ENCODE measurements around the gene TAP2. TPM values are rescaled to one million over a fixed set of nuclear protein-coding genes. Genes with fewer than 3 reads are reported as not detected.

The TAP2 gene
- polyA plus RNA-seq, 1 of the 3 experiments (the other 2 are of a cell fraction) = 19.9 TPM

DNA sequence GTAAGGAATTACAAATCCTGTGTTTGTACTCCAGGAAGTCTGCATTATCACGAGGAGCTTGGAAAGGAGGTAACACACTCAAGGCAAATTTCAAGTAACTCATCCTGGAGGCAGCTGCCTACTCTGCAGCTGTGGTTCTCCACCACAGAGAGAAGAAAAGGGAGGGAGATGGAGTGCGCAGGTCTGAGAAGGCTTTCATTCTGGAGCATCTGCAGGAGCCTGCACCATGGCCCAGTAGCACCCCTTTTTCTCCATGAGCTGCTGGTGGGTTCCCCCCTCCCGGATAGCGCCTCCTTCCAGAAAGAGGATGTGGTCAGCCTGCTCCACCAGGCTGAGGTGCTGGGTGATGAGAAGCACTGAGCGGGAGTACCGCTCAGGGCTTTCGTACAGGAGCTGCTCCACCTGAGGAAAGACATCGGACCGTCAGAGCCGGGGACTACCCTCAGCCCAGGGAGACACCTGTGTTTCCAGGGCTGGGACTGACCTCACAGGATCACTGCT, 6.9 kb upstream of the TAP2 start:
- no peak for DNase-seq
- Histone ChIP-seq H4K20me1 (ENCODE audit: insufficient read depth) (no peaks in the 10 kb centered on the region), H3K4me3 (ENCODE audit: low read depth in 2 of 2, low read length in 1 of 2) (no peak overlapping the region), H3K4me2 (no peak overlapping the region), H3K27me3 (ENCODE audit: insufficient read depth) (no peaks in the 10 kb centered on the region), H2AFZ (ENCODE audit: low read depth) (no peak overlapping the region), H3K9me2 (no peaks in the 10 kb centered on the region), H3K4me1 (ENCODE audit: control insufficient read depth in 1 of 2, insufficient read depth in 2 of 2, low read depth in 1 of 2, low read length in 1 of 2) (peaks cover 0 to 13% of the 10 kb centered on the region in 2 experiments; a peak in 1 of 4 replicates), H3K9me3 (no peaks in the 10 kb centered on the region), H3K36me3 (replicated peaks in 1 of 2; ENCODE audit: control insufficient read depth in 1 of 2, insufficient read depth in 2 of 2, low read length in 1 of 2) (peaks cover 7 to 32% of the 10 kb centered on the region in 2 experiments), H3K27ac (ENCODE audit: low read depth in 2 of 2, low read length in 1 of 2) (no peak overlapping the region), H3K9ac (no peak overlapping the region), H3F3A (replicated peaks; ENCODE audit: insufficient read depth) (no peaks in the 10 kb centered on the region), H3K79me2 (ENCODE audit: insufficient read depth) (no peaks in the 10 kb centered on the region)
- ChIA-PET CTCF (interaction anchor here (0.8 to 5.2 kb wide), 10 partner anchors 10 to 139 kb away, joined by 3 to 31 read pairs (median 4); partner anchors contain the start of genes PSMB9 and TAP1), POLR2A (interaction anchor here (1.4 kb wide), 1 partner anchor 127 kb away, joined by 8 read pairs; no protein-coding TSS in a partner anchor)
- TF ChIP-seq FOXM1 (IDR thresholded peaks at IDR 0.05; ENCODE audit: low read depth) = no peak
- no peak for TF ChIP-seq USF2 (IDR thresholded peaks at IDR 0.05; ENCODE audit: borderline replicate concordance, low read depth, low read length)
- TF ChIP-seq SMC3 (IDR thresholded peaks at IDR 0.05; ENCODE audit: low read depth, low read length) = no peak
- no peak for TF ChIP-seq NRF1 (IDR thresholded peaks at IDR 0.05; ENCODE audit: low read depth, low read length)
- no peak for TF ChIP-seq CHD2 (IDR thresholded peaks at IDR 0.05; ENCODE audit: low read length, partially characterized antibody)
- no peak for TF ChIP-seq POLR2AphosphoS5 (IDR thresholded peaks at IDR 0.05; ENCODE audit: low read depth, low read length)
- no peak for TF ChIP-seq MEF2A (IDR thresholded peaks at IDR 0.05; ENCODE audit: borderline replicate concordance, low read depth)
- TF ChIP-seq RAD21 (IDR thresholded peaks at IDR 0.05; ENCODE audit: low read length) = no peak
- TF ChIP-seq TEAD4 (IDR thresholded peaks at IDR 0.05; ENCODE audit: borderline replicate concordance, insufficient read depth) = no peak
- no peak for TF ChIP-seq GATA2 (CRISPR knock-in tag; IDR thresholded peaks at IDR 0.05)
- no peak for TF ChIP-seq EZH2phosphoT487 (IDR thresholded peaks at IDR 0.05; ENCODE audit: borderline replicate concordance, low read depth)
- 82% methylated on average over 10 of the region's 10 CpGs for WGBS (ENCODE audit: low lambda C conversion rate)

DNA sequence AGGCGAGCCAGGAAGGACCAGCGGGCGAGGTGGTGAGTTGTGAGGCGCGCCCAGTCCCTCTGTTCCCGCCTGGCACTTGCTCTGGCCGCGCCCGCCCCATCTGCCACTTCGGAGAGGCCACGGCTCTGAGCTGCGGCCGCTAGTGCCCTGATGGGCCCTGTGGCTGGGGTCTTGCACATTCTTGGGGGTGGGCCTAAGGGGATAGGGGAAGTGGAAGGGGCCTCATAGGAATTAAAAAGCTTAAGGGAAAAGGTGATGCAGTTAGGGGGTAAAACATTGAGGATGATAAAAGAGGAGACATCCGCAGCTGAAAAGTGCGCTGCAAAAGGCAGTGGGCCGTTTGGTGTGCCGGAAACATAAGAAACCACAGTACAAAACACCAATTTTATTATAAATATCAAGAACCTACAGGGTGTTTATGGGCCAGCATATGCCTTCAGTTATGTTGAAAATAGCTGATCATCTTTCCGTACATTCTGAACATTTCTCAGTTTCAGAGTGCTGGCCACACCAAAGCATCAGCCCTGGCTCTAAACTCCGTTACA, 6.4 kb upstream of the TAP2 start:
- H3K79me2 ChIP-seq (ENCODE audit: insufficient read depth) = no peaks in the 10 kb centered on the region
- peak overlapping the region; percentile 71 to 72 for H3K4me3 ChIP-seq (ENCODE audit: low read depth in 2 of 2, low read length in 1 of 2)
- ChIA-PET CTCF (interaction anchor here (0.8 to 5.2 kb wide), 13 partner anchors 10 to 139 kb away, joined by 3 to 31 read pairs (median 4); partner anchors contain the start of genes PSMB9 and TAP1), POLR2A (interaction anchor here (1.4 kb wide), 1 partner anchor 127 kb away, joined by 8 read pairs; no protein-coding TSS in a partner anchor)
- H3K36me3 ChIP-seq (replicated peaks in 1 of 2; ENCODE audit: control insufficient read depth in 1 of 2, insufficient read depth in 2 of 2, low read length in 1 of 2) = peaks cover 5 to 28% of the 10 kb centered on the region in 2 experiments
- H3K9me3 ChIP-seq = no peaks in the 10 kb centered on the region
- 51% methylated on average over 17 of the region's 19 CpGs for WGBS (ENCODE audit: low lambda C conversion rate)
- no peak for DNase-seq
- H3K4me1 ChIP-seq (ENCODE audit: control insufficient read depth in 1 of 2, insufficient read depth in 2 of 2, low read depth in 1 of 2, low read length in 1 of 2) = peaks cover 0 to 13% of the 10 kb centered on the region in 2 experiments; a peak in 1 of 4 replicates
- no peak overlapping the region for H2AFZ ChIP-seq (ENCODE audit: low read depth)
- no peak overlapping the region for H3K9ac ChIP-seq
- no peaks in the 10 kb centered on the region for H3K27me3 ChIP-seq (ENCODE audit: insufficient read depth)
- H3K9me2 ChIP-seq = no peaks in the 10 kb centered on the region
- no peaks in the 10 kb centered on the region for H3F3A ChIP-seq (replicated peaks; ENCODE audit: insufficient read depth)
- no peaks in the 10 kb centered on the region for H4K20me1 ChIP-seq (ENCODE audit: insufficient read depth)
- TF ChIP-seq USF1 (IDR thresholded peaks at IDR 0.05; ENCODE audit: borderline replicate concordance, low read depth) (no peak), GABPA (IDR thresholded peaks at IDR 0.05; ENCODE audit: low read depth) (0 out of 2 replicates have a peak, but pooled peaks have one; percentile 13)
- no peak overlapping the region; a peak in 1 of 4 replicates for H3K27ac ChIP-seq (ENCODE audit: low read depth in 2 of 2, low read length in 1 of 2)
- H3K4me2 ChIP-seq = peak overlapping the region; percentile 84
